ENCODE measurements around the gene TMEM242. TPM values are rescaled to one million over a fixed set of nuclear protein-coding genes. Genes with fewer than 3 reads are reported as not detected.

The TMEM242 gene
- total RNA-seq, 1 experiment from 2014 or later = 9.4 TPM

GRCh38 chr6:157246771-157247484, 76.4 kb downstream of the TMEM242 start:
- POLR2A ChIA-PET = no interaction called here
- H3K27me3 Mint-ChIP-seq (ENCODE audit: insufficient read depth, unreplicated experiment) = peaks cover 33% of the 10 kb centered on the region

DNA sequence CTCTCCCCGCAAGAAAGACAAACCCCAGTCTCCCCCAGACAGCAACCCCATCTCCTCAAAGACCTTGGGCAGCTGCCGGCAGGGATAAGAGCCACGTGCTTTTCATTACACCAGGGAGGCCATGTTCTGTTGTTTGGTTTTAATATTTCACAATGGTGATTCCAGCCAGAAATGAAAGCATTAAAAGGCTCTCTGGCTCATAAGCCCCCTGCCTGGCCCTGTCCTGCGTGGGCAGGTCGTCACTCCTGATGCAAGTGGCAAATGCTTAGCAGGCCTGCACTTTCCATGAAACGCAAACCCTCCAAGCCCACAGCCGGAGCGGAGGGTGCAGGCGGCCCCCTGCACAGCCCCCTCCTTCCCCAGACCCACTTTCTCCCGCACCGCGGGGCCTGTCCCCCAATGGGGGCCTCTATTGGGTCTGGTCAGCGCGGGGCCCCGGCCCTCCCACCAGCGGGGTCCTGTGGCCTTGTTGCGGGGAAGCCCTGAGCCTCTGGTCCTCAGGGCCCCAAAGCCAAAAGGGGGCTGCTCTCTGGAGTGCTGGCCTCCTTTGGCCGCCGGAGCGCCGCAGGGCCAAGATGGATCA, 77.2 kb downstream of the TMEM242 start:
- Mint-ChIP-seq H3K27me3 (ENCODE audit: insufficient read depth, unreplicated experiment) (peaks cover 25% of the 10 kb centered on the region), H3K9me3 (ENCODE audit: unreplicated experiment) (peaks cover 5% of the 10 kb centered on the region), H3K4me3 (ENCODE audit: unreplicated experiment) (no peak overlapping the region), H3K36me3 (ENCODE audit: insufficient read depth, unreplicated experiment) (peaks cover 5% of the 10 kb centered on the region), H3K4me1 (ENCODE audit: insufficient read depth, unreplicated experiment) (peaks cover 5% of the 10 kb centered on the region), H3K27ac (ENCODE audit: low read depth, unreplicated experiment) (no peak overlapping the region)
- ChIA-PET CTCF (no interaction called here), POLR2A (no interaction called here)
- intact Hi-C loops (cut with micrococcal nuclease) = no loop called here
- no peak for DNase-seq (ENCODE audit: unreplicated experiment)
- BruUV-seq (replicated peaks) = no TSS peak
- no peak for TF ChIP-seq CTCF (IDR thresholded peaks at IDR 0.05; ENCODE audit: unreplicated experiment)

More at GRCh38 chr6:157246771-157247484, 76.4 kb downstream of the TMEM242 start:
- CTCF ChIA-PET = no interaction called here
- H3K27ac Mint-ChIP-seq (ENCODE audit: low read depth, unreplicated experiment) = no peak overlapping the region
- H3K9me3 Mint-ChIP-seq (ENCODE audit: unreplicated experiment) = peaks cover 5% of the 10 kb centered on the region
- no peak overlapping the region for H3K4me3 Mint-ChIP-seq (ENCODE audit: unreplicated experiment)
- intact Hi-C loops (cut with micrococcal nuclease) = no loop called here
- no peak for DNase-seq (ENCODE audit: unreplicated experiment)
- peaks cover 5% of the 10 kb centered on the region for H3K4me1 Mint-ChIP-seq (ENCODE audit: insufficient read depth, unreplicated experiment)
- TF ChIP-seq CTCF (IDR thresholded peaks at IDR 0.05; ENCODE audit: unreplicated experiment) = no peak
- peaks cover 5% of the 10 kb centered on the region for H3K36me3 Mint-ChIP-seq (ENCODE audit: insufficient read depth, unreplicated experiment)
- no TSS peak for BruUV-seq (replicated peaks)

DNA sequence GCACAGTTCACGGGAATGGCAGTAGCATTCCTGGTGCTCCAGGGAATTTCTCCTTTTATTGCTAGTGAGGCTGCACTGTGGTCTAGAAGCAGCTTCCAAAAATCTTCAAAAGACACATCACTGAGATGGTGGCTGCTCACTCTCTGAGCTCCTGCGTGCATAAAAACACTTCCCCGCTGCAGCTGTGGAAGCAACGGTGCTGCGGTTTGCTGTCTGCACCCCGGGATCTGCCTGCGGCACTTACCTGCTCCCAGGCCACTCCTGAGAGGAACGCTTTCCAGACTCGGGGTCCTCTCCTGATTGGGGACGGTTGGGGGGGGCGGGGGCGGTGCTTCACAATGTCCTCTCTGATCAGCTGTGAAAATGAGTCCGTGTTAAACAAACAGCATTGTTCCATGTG, 77.9 kb downstream of the TMEM242 start:
- Mint-ChIP-seq H3K27me3 (ENCODE audit: insufficient read depth, unreplicated experiment) (peaks cover 24% of the 10 kb centered on the region), H3K9me3 (ENCODE audit: unreplicated experiment) (peaks cover 5% of the 10 kb centered on the region), H3K4me3 (ENCODE audit: unreplicated experiment) (no peak overlapping the region), H3K27ac (ENCODE audit: low read depth, unreplicated experiment) (no peak overlapping the region), H3K4me1 (ENCODE audit: insufficient read depth, unreplicated experiment) (peaks cover 5% of the 10 kb centered on the region), H3K36me3 (ENCODE audit: insufficient read depth, unreplicated experiment) (peaks cover 5% of the 10 kb centered on the region)
- TF ChIP-seq CTCF (IDR thresholded peaks at IDR 0.05; ENCODE audit: unreplicated experiment) = no peak
- intact Hi-C loops (cut with micrococcal nuclease) = no loop called here
- BruUV-seq (replicated peaks) = no TSS peak
- CTCF ChIA-PET = no interaction called here
- POLR2A ChIA-PET = no interaction called here
- no peak for DNase-seq (ENCODE audit: unreplicated experiment)

DNA sequence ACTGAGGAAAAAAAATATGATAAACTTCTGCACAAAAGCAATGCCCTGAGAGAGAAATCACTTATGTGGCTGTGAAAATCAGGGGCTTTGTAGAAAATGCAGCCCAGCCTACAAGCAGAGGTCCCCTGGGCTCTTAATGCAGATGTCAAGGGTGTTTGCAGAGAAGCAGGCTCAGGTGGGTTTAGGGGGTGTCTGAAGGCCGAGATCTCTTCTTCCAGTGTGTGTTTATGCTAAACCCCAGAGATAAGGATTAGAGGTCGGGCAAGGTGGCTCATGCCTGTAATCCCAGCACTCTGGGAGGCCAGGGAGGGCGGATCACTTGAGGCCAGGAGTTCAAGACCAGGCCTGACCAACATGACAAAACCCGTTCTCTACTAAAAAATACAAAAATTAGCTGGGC, 78.5 kb downstream of the TMEM242 start:
- Mint-ChIP-seq H3K4me1 (ENCODE audit: insufficient read depth, unreplicated experiment) (peaks cover 5% of the 10 kb centered on the region), H3K36me3 (ENCODE audit: insufficient read depth, unreplicated experiment) (peaks cover 5% of the 10 kb centered on the region), H3K27ac (ENCODE audit: low read depth, unreplicated experiment) (no peak overlapping the region), H3K9me3 (ENCODE audit: unreplicated experiment) (peaks cover 5% of the 10 kb centered on the region), H3K4me3 (ENCODE audit: unreplicated experiment) (no peak overlapping the region), H3K27me3 (ENCODE audit: insufficient read depth, unreplicated experiment) (peaks cover 18% of the 10 kb centered on the region)
- BruUV-seq (replicated peaks) = no TSS peak
- DNase-seq (ENCODE audit: unreplicated experiment) = no peak
- ChIA-PET POLR2A (interaction anchor here (0.7 kb wide), 1 partner anchor 9 kb away, joined by 3 read pairs; no protein-coding TSS in a partner anchor), CTCF (no interaction called here)
- intact Hi-C loops (cut with micrococcal nuclease) = no loop called here
- TF ChIP-seq CTCF (IDR thresholded peaks at IDR 0.05; ENCODE audit: unreplicated experiment) = no peak
